Measurements from ENCODE around the gene CXCL12.

Gene CXCL12

DNA sequence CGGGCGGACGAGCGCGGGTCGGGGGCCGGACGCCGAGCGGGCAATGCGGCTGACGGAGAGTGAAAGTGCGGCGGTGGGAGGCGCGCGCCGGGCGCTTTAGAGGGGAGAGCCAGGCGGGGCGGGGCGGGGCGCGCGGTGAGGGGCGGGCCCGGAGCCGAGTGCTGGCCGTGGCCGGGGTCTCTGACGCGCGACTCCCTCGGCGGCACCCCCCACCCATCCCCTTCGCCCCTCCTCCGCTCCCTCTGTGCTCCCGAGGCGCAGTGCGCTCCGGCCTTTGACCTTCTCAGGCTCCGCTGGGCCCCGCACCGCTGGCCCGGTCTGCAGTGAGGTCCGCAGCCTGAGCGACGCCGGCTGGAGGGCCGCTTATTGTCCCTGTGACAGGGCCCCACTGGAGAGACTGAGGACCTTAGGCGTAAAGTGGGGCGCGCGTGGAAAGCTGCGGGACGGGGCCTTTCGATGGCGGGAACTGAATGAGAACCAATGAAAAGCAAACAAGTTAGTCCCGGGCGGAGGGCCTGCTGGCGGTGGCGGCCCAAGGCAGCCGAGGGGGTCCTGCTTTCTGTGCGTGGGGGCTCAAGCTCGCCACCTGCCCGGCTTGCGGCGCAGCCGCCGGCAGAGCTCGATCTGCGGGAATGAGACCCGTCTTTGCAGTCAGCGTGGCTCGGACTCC lies at the start of gene CXCL12:
Gene CXCL12, minus strand, starts transcription at position 72 of the 670 bp plus-strand sequence. CDS start 92 bp downstream, outside the sequence.
- peak; percentile 76 for DNase-seq

DNA sequence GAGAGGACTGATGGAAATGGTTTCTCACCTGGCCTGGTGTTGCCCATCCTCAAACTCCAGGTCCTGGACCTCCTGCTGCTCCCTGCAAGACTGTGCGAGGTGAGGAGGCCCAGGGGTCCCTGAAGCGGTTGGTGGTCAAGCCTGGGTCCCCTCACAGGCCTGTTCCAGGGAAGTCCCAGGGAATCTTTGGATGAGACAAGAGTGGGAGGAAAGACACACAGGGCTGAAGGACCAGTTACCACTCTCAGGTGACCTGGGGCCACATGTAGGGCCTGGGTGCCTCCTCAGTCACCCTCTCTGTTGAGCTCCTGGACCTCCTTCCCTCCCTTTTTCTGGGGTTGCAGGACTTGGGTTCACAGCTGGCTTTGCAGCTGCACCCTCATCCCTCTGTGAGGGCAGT lies 42.6 kb upstream of the CXCL12 start:
- no peak for DNase-seq

GRCh38 chr10:44427037-44427436 lies 42.1 kb upstream of the CXCL12 start:
- no peak for DNase-seq

DNA sequence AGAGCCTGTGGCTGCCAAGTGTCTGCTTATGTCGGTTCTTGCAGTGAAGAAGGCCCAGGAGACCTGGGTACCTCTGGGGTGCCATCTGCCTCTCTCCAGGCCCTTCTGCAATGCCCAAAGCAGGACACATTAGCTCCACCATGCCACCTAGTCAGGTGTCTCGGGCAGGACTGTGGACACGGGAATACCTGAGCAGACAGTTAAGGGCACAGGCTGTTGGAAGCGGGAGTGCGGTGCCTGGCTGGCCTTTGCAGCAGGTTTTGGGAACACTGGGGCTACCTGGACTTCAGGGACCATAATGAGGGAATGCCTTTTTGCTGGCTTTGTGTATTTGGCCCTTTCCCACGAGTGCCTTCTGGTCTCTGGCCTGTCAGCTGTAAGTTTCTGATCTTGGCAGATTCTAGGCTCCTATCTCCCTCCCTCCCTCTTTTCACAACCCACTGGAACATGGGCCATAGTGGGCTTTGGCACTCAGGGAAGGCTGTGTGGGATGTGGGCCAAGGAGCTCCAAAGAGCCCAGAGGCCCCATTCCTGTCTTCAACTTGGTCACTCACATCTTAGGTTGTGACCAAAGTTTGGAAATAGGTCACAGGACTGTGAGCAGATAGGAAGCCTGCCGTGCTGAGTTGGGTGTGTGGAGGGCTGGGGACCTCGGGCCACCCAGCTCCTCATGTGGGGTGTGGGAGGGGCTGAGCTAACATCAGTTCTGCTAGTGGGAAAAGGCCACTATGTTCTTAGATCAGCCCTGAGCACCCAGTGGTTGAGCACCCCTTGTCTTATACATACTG lies 41.5 kb upstream of the CXCL12 start:
- DNase-seq = no peak

GRCh38 chr10:44425466-44425865 lies 40.6 kb upstream of the CXCL12 start:
- DNase-seq = no peak

- no peak for DNase-seq
Observed at GRCh38 chr10:44424957-44425356, 40.1 kb upstream of the CXCL12 start.

DNA sequence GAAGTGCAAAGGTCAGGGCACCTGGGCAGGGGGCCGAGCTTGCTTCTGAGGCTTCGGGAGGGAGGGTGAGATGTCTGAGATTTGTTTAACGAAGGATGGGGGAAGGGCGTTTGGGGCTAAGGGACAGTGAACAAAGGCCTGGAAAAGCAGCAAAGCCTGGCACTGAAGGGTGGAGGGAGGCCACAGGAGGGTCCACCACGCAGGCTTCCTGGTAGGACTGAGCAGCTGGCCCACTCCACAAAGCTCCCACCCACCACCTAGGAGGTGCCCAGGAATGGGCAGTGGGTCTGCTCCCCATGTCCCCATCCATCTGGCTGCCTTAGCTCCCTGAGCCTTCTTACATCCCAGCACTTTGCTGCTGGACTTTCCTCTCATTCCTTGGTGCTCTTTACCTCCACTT lies 39.4 kb upstream of the CXCL12 start:
- DNase-seq = no peak

DNA sequence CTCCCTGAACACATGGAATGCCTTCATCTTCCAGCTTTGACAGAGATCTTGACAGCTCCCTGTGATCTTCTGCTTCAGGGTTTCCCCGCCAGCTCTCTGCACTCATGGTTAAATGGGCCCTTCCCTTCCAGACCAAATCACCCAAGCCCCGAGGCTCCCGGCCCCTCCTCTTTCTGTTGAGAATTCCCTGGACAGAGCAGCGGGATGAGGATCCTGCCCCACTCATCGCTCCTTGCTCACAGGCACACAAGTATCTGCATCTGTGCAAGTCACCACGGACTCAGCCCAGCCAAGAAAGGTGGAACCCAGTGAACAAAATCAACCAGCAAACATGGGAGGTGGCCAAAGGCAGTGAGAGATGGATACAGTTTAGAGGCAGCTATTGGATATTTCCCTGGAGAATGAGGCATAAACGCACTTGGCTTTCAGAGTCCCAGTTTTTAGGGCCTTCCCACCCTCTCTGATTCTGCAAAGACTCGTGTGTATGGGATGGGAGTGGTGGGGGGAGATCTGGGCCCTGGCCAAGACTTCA lies 37.7 kb upstream of the CXCL12 start:
- DNase-seq = peak; percentile 33

GRCh38 chr10:44422153-44422552 lies 37.3 kb upstream of the CXCL12 start:
- no peak for DNase-seq

GRCh38 chr10:44419790-44420549 lies 35.1 kb upstream of the CXCL12 start:
- DNase-seq = no peak

DNA sequence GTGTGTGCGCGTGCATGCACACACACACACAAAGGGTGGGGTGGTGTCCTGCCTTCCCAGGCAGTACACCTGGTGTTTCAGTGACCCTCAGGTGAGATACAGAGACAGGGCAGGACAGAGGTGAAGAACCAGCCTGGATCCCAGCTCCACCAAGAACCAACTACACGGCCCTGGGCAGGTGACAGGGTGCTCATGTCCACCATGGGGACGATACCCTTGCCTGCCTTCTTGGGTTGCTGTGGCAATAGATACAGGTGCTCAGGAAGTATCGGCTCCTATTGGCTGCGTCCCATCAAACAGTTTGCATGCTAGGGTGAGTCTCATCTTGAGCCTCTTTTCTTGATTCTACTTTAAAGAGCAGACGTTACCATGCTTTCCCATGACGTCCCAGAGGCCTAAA lies 33.7 kb upstream of the CXCL12 start:
- DNase-seq = no peak

DNA sequence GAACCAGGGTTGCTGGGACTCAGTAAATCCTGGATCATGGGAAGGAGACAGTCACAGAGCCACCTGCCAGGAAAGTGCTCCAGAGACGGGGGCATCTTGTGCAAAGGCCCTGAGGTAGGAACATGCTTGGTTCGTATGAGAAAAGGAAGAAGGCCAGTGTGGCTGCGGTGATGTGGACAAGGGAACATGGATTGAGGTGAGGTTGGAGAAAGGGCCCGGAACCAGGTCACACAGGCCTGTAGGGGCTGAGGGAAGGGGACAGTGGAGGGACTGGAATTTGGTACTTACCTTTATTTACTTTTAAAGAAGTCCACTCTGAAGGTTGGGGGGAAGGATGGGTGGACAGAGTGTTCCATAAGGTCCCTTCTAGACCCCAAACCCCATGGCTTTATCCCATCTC lies 32.9 kb upstream of the CXCL12 start:
- DNase-seq = no peak

GRCh38 chr10:44416936-44417335 lies 32.0 kb upstream of the CXCL12 start:
- DNase-seq = no peak

GRCh38 chr10:44416021-44416771 lies 31.3 kb upstream of the CXCL12 start:
- DNase-seq = peak; percentile 44

DNA sequence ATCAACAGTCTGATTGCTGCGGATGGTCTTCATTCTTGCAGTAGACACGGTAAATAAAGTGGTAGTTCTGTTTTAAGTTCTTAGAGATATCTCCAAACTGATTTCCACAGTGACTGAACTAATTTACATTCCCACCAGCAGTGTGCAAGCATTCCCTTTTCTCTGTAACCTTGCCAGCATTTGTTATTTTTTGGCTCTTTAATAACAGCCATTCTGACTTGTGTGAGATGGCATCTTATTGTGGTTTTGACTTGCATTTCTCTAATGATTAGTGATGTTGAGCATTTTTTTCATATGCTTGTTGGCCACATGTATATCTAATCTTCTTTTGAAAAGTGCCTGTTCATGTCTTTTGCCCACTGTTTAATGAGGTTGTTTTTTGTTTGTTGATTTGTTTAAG lies 30.2 kb upstream of the CXCL12 start:
- DNase-seq = no peak

DNA sequence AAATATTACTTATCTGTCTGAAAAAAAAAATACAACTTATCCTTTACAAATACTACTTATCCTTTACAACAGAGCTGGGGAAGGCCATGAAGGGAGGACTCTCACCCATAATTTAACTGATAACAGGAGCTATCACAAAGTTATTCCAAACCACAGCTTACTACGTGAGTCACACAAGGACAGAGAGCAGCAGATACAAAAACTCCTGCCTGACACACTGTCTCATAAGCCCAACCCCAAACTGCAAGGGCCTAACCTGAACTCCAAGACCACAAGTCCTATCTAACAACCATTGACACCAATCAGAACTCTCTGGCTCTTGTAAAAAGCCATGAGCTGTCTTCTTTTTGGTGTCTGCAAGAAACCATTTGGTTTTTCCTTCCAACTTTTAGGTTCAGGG lies 28.5 kb upstream of the CXCL12 start:
- DNase-seq = no peak

DNA sequence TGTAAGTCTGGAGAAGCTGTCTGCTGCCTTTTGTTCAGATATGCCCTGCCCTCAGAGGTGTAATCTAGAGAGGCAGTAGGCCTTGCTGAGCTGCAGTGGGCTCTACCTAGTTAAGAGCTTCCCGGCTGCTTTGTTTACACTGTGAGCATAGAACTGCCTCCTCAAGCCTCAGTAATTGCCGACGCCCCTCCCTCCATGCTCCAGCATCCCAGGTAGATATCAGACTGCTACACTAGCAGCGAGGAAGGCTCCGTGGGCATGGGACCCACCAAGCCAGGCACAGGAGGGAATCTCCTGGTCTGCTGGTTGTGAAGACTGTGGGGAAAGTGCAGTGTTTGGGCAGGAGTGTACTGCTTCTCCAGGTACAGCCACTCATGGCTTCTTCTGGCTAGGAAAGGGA lies 26.4 kb upstream of the CXCL12 start:
- no peak for DNase-seq

DNA sequence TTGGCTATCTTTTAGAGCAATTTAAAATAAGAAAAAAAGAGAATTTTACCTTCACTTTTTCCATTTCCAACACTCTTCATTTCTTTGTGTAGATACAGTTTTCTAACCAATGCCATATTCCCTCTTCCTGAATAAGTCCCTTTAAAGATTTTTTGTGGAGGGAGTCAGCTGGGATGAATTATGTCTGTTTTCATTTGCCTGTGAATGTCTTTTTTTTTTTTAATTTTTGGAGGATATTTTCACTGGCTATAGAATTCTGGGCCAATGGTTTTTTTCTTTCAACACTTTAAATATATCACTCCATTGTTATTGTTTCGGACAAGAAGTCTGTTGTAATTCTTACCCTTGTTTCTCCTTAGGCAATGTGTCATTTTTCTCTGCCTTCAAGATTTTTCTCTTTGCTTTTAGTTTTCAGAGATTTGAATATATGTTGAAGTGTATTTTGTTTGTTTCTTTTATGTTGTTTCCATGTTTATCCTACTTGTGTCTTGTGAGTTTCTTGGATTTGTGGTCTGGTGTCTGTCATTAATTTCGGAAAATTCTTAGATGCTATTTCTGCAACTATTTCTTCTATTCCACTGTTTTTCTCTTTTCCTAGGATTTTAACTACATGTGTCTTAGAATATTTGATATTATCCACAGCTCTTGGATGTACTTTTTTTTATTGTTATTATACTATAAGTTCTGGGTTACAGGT lies 20.0 kb upstream of the CXCL12 start:
- DNase-seq = no peak

DNA sequence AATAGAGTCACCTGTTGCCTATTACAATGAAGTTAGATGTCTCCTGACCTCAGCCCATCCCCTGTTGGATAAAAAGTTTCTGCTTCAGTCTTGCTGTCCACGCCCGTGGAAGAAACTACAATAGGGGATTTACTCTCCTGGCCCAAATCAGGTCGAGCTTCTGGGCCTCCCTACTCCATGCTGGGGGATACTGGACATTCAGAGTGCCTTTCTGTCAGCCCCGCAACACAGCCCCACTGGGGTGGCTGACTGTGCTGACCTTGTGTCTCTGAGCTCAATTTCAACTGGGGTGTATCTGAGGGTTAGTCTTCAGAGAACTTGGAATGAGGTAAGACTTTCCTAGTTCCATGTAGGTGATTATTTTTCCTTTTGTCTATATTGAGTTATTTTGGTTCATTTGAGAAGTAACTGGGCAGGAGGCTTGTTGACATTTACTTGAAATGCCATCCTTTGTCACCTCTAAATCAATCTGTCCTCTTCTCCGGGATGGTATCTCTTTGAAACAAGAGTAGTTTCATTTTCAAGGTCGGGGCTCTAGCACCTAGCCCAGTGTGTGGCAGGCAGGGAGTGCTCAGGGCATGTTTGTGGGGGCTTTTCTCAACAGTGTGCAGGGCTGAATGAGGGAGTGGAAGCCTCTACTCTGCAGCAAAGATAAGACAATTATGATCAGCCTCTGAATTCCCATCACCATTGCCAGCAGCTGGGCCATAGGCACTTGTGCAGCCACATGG lies 17.7 kb upstream of the CXCL12 start:
- DNase-seq = no peak

DNA sequence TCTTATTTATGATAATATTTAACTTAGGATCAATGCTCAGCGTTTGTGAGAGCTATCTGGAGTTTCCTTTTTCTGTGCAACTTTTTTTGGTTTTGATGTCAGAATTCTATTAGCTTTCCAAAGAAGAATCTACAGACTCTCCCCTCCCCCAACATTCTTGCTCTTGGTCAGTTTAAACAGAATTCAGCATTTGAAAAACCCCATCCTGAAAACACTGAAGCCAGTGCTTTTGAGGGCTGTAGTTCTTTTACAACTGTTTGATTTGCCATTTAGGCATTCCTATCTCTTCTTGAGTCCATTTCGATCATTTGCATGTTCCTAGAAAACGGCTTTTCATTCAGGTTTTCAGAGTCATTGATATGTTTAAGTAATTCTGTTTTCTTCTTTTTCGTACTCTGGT lies 15.6 kb upstream of the CXCL12 start:
- DNase-seq = no peak

Data from eye (tissue), 1 donor.